ENCODE measurements around the gene MGME1. TPM values are rescaled to one million over a fixed set of nuclear protein-coding genes. Genes with fewer than 3 reads are reported as not detected.

MGME1 gene
- total RNA-seq, 1 experiment from 2014 or later = 50.5 TPM

GRCh38 chr20:17987988-17988387 is 19.2 kb downstream of the MGME1 start:
- Mint-ChIP-seq H3K4me1 (ENCODE audit: low read depth, unreplicated experiment) (peaks cover 6% of the 10 kb centered on the region), H3K27me3 (ENCODE audit: insufficient read depth, unreplicated experiment) (no peaks in the 10 kb centered on the region), H3K36me3 (ENCODE audit: insufficient read depth, unreplicated experiment) (peaks cover 43% of the 10 kb centered on the region), H3K9me3 (ENCODE audit: unreplicated experiment) (no peaks in the 10 kb centered on the region), H3K4me3 (ENCODE audit: unreplicated experiment) (no peak overlapping the region), H3K27ac (ENCODE audit: unreplicated experiment) (no peak overlapping the region)
- Histone ChIP-seq H3K36me3 (ENCODE audit: control insufficient read depth, insufficient read depth, low read length) (peaks cover 2% of the 10 kb centered on the region), H3K4me3 (ENCODE audit: low read depth, low read length) (no peak overlapping the region), H3K9me3 (no peaks in the 10 kb centered on the region), H3K27me3 (replicated peaks; ENCODE audit: control insufficient read depth, insufficient read depth, low read length) (no peaks in the 10 kb centered on the region), H3K4me1 (peaks cover 15% of the 10 kb centered on the region)
- ChIA-PET CTCF (no interaction called here), POLR2A (interaction anchor here (0.6 kb wide), 1 partner anchor 152 kb away, joined by 5 read pairs; no protein-coding TSS in a partner anchor)
- no peak for TF ChIP-seq CTCF (IDR thresholded peaks at IDR 0.05; ENCODE audit: insufficient read depth in 1 of 2, low read depth in 1 of 2, low read length in 1 of 2, severe bottlenecking in 1 of 2, unreplicated experiment in 1 of 2)
- no TSS peak for BruUV-seq (replicated peaks)
- intact Hi-C loops (cut with micrococcal nuclease; ENCODE audit: unreplicated experiment) = no loop called here
- no peak for DNase-seq

DNA sequence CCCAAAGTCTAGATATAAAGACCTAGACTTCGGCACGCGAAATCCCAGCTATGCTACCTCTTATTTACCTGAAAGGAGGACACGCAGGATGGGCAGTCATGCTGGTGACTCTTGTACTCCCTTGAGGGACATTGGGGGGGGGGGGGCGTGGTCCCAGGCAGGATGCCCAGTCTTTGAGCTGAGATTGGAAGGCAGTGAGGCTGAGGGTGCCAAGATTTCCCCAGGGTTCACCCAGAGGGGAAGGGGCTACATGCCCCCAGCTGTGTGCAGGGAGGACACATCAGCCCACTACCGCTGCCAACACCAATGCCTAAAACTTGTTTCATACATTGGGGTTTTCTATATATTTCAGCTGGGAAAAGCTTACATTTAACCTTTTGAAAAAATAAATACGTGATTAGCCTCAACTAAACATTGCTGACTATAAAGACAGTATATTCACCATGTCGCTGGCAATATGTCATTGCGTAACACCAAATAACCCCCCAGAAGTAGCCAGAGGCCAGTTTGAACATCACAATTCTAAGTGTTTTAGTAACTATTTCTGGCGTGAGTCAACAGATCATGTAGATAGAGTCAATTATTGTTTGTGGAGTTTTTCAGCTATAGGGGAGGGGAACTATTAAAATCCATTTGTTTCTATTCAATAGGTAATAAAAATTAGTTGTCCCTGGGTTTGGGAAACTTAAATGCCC is 21.6 kb downstream of the MGME1 start:
- H3K4me1 ChIP-seq = peaks cover 10% of the 10 kb centered on the region
- no peaks in the 10 kb centered on the region for H3K9me3 ChIP-seq
- TSS peak; percentile 61 for BruUV-seq (replicated peaks)
- CTCF ChIA-PET = no interaction called here
- TF ChIP-seq CTCF (IDR thresholded peaks at IDR 0.05; ENCODE audit: insufficient read depth in 1 of 2, low read depth in 1 of 2, low read length in 1 of 2, severe bottlenecking in 1 of 2, unreplicated experiment in 1 of 2) = no peak
- no peaks in the 10 kb centered on the region for H3K27me3 ChIP-seq (replicated peaks; ENCODE audit: control insufficient read depth, insufficient read depth, low read length)
- Mint-ChIP-seq H3K36me3 (ENCODE audit: insufficient read depth, unreplicated experiment) (peaks cover 43% of the 10 kb centered on the region), H3K27ac (ENCODE audit: unreplicated experiment) (no peak overlapping the region), H3K27me3 (ENCODE audit: insufficient read depth, unreplicated experiment) (no peaks in the 10 kb centered on the region), H3K4me1 (ENCODE audit: low read depth, unreplicated experiment) (peaks cover 4% of the 10 kb centered on the region), H3K4me3 (ENCODE audit: unreplicated experiment) (no peak overlapping the region), H3K9me3 (ENCODE audit: unreplicated experiment) (no peaks in the 10 kb centered on the region)
- POLR2A ChIA-PET = no interaction called here
- H3K36me3 ChIP-seq (ENCODE audit: control insufficient read depth, insufficient read depth, low read length) = peaks cover 2% of the 10 kb centered on the region
- intact Hi-C loops (cut with micrococcal nuclease; ENCODE audit: unreplicated experiment) = loop anchor here (10.0 kb wide), 1 partner anchor 306 kb away; the partner anchor contains the start of gene RRBP1
- H3K4me3 ChIP-seq (ENCODE audit: low read depth, low read length) = no peak overlapping the region
- DNase-seq = no peak

DNA sequence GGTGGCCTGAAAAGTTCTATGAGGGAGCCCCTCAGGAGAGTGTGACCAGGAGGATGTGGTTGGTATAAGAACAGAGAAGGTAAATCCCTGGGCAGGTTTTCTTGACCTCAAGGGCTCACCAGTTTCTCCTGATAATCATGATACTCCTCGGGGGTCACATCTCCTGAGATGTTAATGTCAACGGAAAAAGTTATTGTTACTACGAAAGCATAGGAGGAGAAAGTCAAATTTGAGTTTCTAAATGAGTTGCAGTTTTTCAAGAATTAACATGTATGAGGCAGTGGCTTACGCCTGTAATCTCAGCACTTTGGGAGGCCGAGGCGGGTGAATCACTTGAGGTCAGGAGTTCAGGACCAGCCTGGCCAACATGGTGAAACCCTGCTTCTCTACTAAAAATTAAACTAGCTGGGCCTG is 23.4 kb downstream of the MGME1 start:
- no peaks in the 10 kb centered on the region for H3K9me3 Mint-ChIP-seq (ENCODE audit: unreplicated experiment)
- TF ChIP-seq CTCF (IDR thresholded peaks at IDR 0.05; ENCODE audit: insufficient read depth in 1 of 2, low read depth in 1 of 2, low read length in 1 of 2, severe bottlenecking in 1 of 2, unreplicated experiment in 1 of 2) = no peak
- Histone ChIP-seq H3K36me3 (ENCODE audit: control insufficient read depth, insufficient read depth, low read length) (peaks cover 2% of the 10 kb centered on the region), H3K9me3 (no peaks in the 10 kb centered on the region), H3K27me3 (replicated peaks; ENCODE audit: control insufficient read depth, insufficient read depth, low read length) (no peaks in the 10 kb centered on the region), H3K4me1 (no peaks in the 10 kb centered on the region), H3K4me3 (ENCODE audit: low read depth, low read length) (no peak overlapping the region)
- no peak overlapping the region for H3K4me3 Mint-ChIP-seq (ENCODE audit: unreplicated experiment)
- intact Hi-C loops (cut with micrococcal nuclease; ENCODE audit: unreplicated experiment) = loop anchor here (10.0 kb wide), 1 partner anchor 307 kb away; the partner anchor contains the start of gene RRBP1
- no peaks in the 10 kb centered on the region for H3K27me3 Mint-ChIP-seq (ENCODE audit: insufficient read depth, unreplicated experiment)
- ChIA-PET POLR2A (no interaction called here), CTCF (no interaction called here)
- no peak for DNase-seq
- BruUV-seq (replicated peaks) = no TSS peak
- H3K36me3 Mint-ChIP-seq (ENCODE audit: insufficient read depth, unreplicated experiment) = peaks cover 45% of the 10 kb centered on the region
- H3K27ac Mint-ChIP-seq (ENCODE audit: unreplicated experiment) = peak overlapping the region; percentile 25
- no peaks in the 10 kb centered on the region for H3K4me1 Mint-ChIP-seq (ENCODE audit: low read depth, unreplicated experiment)
